ENCODE results near the gene PRKAR2B. TPM values are rescaled to one million over a fixed set of nuclear protein-coding genes. Genes with fewer than 3 reads are reported as not detected.

The PRKAR2B gene
- total and polyA plus RNA-seq, 9 donors = 24.2 to 84.9 (median 43.7) TPM

- DNase-seq = no peak
- WGBS, 3 donors = 84 to 95% (median 92%) methylated on average over 5 of the region's 5 CpGs
- Histone ChIP-seq H3K27ac (no peak overlapping the region), H3K4me1 (ENCODE audit: insufficient read depth) (peaks cover 5% of the 10 kb centered on the region), H3K27me3 (no peaks in the 10 kb centered on the region), H3K36me3 (no peaks in the 10 kb centered on the region), H3K9me3 (no peaks in the 10 kb centered on the region), H3K4me3 (no peak overlapping the region)
- TF ChIP-seq POLR2A (IDR thresholded peaks at IDR 0.05) = no peak
- no peak for TF ChIP-seq CTCF (IDR thresholded peaks at IDR 0.05)
- TF ChIP-seq EP300 (IDR thresholded peaks at IDR 0.05) = no peak
- intact Hi-C loops (cut with DNase I) = no loop called here
Measured at GRCh38 chr7:107208563-107208962, 164.1 kb downstream of the PRKAR2B start.

GRCh38 chr7:107209565-107209964, 165.1 kb downstream of the PRKAR2B start:
- Histone ChIP-seq H3K36me3 (no peaks in the 10 kb centered on the region), H3K9me3 (no peaks in the 10 kb centered on the region), H3K27ac (no peak overlapping the region), H3K4me3 (no peak overlapping the region), H3K4me1 (ENCODE audit: insufficient read depth) (peaks cover 5% of the 10 kb centered on the region), H3K27me3 (no peaks in the 10 kb centered on the region)
- 93 to 97% (median 97%) methylated on average over 4 of the region's 4 CpGs for WGBS, 3 donors
- intact Hi-C loops (cut with DNase I) = no loop called here
- DNase-seq = no peak
- no peak for TF ChIP-seq EP300 (IDR thresholded peaks at IDR 0.05)
- TF ChIP-seq CTCF (IDR thresholded peaks at IDR 0.05) = no peak
- TF ChIP-seq POLR2A (IDR thresholded peaks at IDR 0.05) = no peak

GRCh38 chr7:107210400-107210799, 165.9 kb downstream of the PRKAR2B start:
- Histone ChIP-seq H3K9me3 (no peaks in the 10 kb centered on the region), H3K4me1 (ENCODE audit: insufficient read depth) (peaks cover 5% of the 10 kb centered on the region), H3K36me3 (no peaks in the 10 kb centered on the region), H3K27ac (no peak overlapping the region), H3K4me3 (no peak overlapping the region), H3K27me3 (no peaks in the 10 kb centered on the region)
- DNase-seq = no peak
- 96 to 98% (median 96%) methylated on average over 4 of the region's 4 CpGs for WGBS, 3 donors
- intact Hi-C loops (cut with DNase I) = no loop called here
- no peak for TF ChIP-seq POLR2A (IDR thresholded peaks at IDR 0.05)

Other genes with a start within 250 kb of the PRKAR2B start
- 1 to 10 TPM; 1.3 to 4.5 (median 2.3) TPM for gene PIK3CG, start 179.4 kb upstream of the PRKAR2B start, total RNA-seq
- 1 to 10 TPM in 1 of 2 donors, under 1 TPM in 1; 0.31 to 4.9 TPM for gene PIK3CG, start 179.4 kb upstream of the PRKAR2B start, polyA plus RNA-seq
- gene HBP1, start 124.3 kb downstream of the PRKAR2B start, total RNA-seq = 100 to 1,000 TPM in 2 of 7 donors, 10 to 100 TPM in 5; 31.8 to 121 (median 55.4) TPM
- 10 to 100 TPM; 77.4 to 86.3 TPM for gene HBP1, start 124.3 kb downstream of the PRKAR2B start, polyA plus RNA-seq